ENCODE results near the gene TNFRSF8. TPM values are rescaled to one million over a fixed set of nuclear protein-coding genes. Genes with fewer than 3 reads are reported as not detected.

The TNFRSF8 gene
- total RNA-seq, 1 experiment from 2014 or later, result 2.9 TPM

GRCh38 chr1:12088607-12089006, 25.5 kb downstream of the TNFRSF8 start:
- Histone ChIP-seq H2BK20ac (ENCODE audit: low read depth, low read length, poor library complexity, severe bottlenecking) (no peak overlapping the region), H3K23ac (ENCODE audit: insufficient read length, low read depth, low read length) (no peak overlapping the region), H3K56ac (ENCODE audit: insufficient read length, low read depth, low read length) (no peak overlapping the region), H2AFZ (ENCODE audit: low read length) (no peak overlapping the region), H2BK5ac (ENCODE audit: insufficient read length, low read length) (no peak overlapping the region), H2AK5ac (ENCODE audit: insufficient read length, low read length) (no peak overlapping the region), H3K4me1 (ENCODE audit: insufficient read depth, low read length) (no peaks in the 10 kb centered on the region), H3K14ac (ENCODE audit: insufficient read depth, low read length) (0 out of 2 replicates have a peak overlapping the region, but pooled peaks have one; percentile 47), H2BK120ac (ENCODE audit: low read depth, low read length, poor library complexity, severe bottlenecking) (no peak overlapping the region), H3K27me3 (ENCODE audit: insufficient read depth, low read length) (no peaks in the 10 kb centered on the region), H2BK15ac (ENCODE audit: low read depth, low read length) (no peak overlapping the region), H2BK12ac (ENCODE audit: insufficient read length, low read depth, low read length) (no peak overlapping the region), H3K4ac (ENCODE audit: low read depth, low read length) (no peak overlapping the region), H3K79me1 (ENCODE audit: insufficient read depth, low read depth, low read length, poor library complexity, severe bottlenecking) (no peaks in the 10 kb centered on the region), H3K9ac (ENCODE audit: extremely low read depth, insufficient read length, low read length) (no peak overlapping the region), H4K20me1 (ENCODE audit: control insufficient read depth, insufficient read depth, insufficient read length) (no peaks in the 10 kb centered on the region), H3K79me2 (ENCODE audit: insufficient read depth, low read length) (no peaks in the 10 kb centered on the region; the same call in 1 of the 2 replicates), H3K27ac (ENCODE audit: insufficient read length, low read depth, low read length) (no peak overlapping the region), H3K9me3 (ENCODE audit: control insufficient read depth, low read depth, low read length) (no peaks in the 10 kb centered on the region), H3K18ac (ENCODE audit: insufficient read length, low read depth, low read length) (no peak overlapping the region), H3T11ph (ENCODE audit: low read length) (no peak overlapping the region), H4K91ac (ENCODE audit: insufficient read length, low read depth, low read length) (no peak overlapping the region), H4K5ac (ENCODE audit: insufficient read length, low read depth, low read length) (no peak overlapping the region), H3K4me2 (ENCODE audit: insufficient read depth, insufficient read length, low read length) (no peak overlapping the region), H4K8ac (replicated peaks; ENCODE audit: insufficient read length, low read depth, low read length) (no peak overlapping the region), H3K23me2 (ENCODE audit: insufficient read length, low read depth, low read length, poor library complexity, severe bottlenecking) (no peaks in the 10 kb centered on the region)
- Mint-ChIP-seq H3K4me1 (peaks cover 6 to 9% of the 10 kb centered on the region in 2 experiments; a peak in 3 of 4 replicates), H3K27ac (peak overlapping the region in 1 of 3 experiments; percentile 61; a peak in 1 of 7 replicates), H3K36me3 (ENCODE audit: insufficient read depth in 1 of 3, low read depth in 3 of 3) (peaks cover 0 to 9% (median 8%) of the 10 kb centered on the region in 3 experiments; a peak in 5 of 7 replicates), H3K27me3 (ENCODE audit: low read depth) (peaks cover under 1% of the 10 kb centered on the region; the same call in 1 of the 2 replicates), H3K4me3 (no peak overlapping the region), H3K9me3 (peaks cover 0 to 5% of the 10 kb centered on the region in 2 experiments; a peak in 1 of 5 replicates)
- TF ChIP-seq, protein P1, sequence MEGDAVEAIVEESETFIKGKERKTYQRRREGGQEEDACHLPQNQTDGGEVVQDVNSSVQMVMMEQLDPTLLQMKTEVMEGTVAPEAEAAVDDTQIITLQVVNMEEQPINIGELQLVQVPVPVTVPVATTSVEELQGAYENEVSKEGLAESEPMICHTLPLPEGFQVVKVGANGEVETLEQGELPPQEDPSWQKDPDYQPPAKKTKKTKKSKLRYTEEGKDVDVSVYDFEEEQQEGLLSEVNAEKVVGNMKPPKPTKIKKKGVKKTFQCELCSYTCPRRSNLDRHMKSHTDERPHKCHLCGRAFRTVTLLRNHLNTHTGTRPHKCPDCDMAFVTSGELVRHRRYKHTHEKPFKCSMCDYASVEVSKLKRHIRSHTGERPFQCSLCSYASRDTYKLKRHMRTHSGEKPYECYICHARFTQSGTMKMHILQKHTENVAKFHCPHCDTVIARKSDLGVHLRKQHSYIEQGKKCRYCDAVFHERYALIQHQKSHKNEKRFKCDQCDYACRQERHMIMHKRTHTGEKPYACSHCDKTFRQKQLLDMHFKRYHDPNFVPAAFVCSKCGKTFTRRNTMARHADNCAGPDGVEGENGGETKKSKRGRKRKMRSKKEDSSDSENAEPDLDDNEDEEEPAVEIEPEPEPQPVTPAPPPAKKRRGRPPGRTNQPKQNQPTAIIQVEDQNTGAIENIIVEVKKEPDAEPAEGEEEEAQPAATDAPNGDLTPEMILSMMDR (conservative IDR thresholded peaks at IDR 0.05), result no peak
- no peak for DNase-seq
- WGBS (ENCODE audit: extremely low coverage, insufficient read length, low lambda C conversion rate), result no CpG with 5 or more reads among the region's 6 CpGs
